Osteocyte (in vitro differentiated cells): ENCODE data around the gene SLC17A6. TPM values are rescaled to one million over a fixed set of nuclear protein-coding genes. Genes with fewer than 3 reads are reported as not detected.
A peak's percentile ranks its signal among the peaks of the same experiment; 100 is the strongest.

ENCODE experiments used
- DNase-seq: peaks from one replicate; pipeline ENCODE4 v3.0.0; 2021; ENCODE audit warnings: mixed read lengths; ENCODE audit not compliant: unreplicated experiment; ENCODE audit errors: extremely low spot score
- H3K27ac Mint-ChIP-seq: one replicate; pipeline ENCODE4 v1.8.0; 2021; ENCODE audit warnings: mild to moderate bottlenecking, mixed read lengths; ENCODE audit not compliant: unreplicated experiment
- H3K27me3 Mint-ChIP-seq: one replicate; pipeline ENCODE4 v1.8.0; 2021; ENCODE audit warnings: mixed read lengths; ENCODE audit not compliant: unreplicated experiment
- H3K36me3 Mint-ChIP-seq: one replicate; pipeline ENCODE4 v1.8.0; 2021; ENCODE audit warnings: mixed read lengths; ENCODE audit not compliant: unreplicated experiment
- H3K4me1 Mint-ChIP-seq: one replicate; pipeline ENCODE4 v1.8.0; 2021; ENCODE audit warnings: mixed read lengths; ENCODE audit not compliant: unreplicated experiment
- H3K4me3 Mint-ChIP-seq: one replicate; pipeline ENCODE4 v1.8.0; 2021; ENCODE audit warnings: mild to moderate bottlenecking, moderate library complexity, mixed read lengths; ENCODE audit not compliant: unreplicated experiment
- H3K9me3 Mint-ChIP-seq: one replicate; pipeline ENCODE4 v1.8.0; 2021; ENCODE audit warnings: mixed read lengths; ENCODE audit not compliant: unreplicated experiment
- CTCF ChIP-seq: fragments of 200-600 bp; sonication (generic); IDR thresholded peaks from 2 replicates; pipeline ENCODE4 v1.5.0; 2021; ENCODE audit warnings: antibody characterized with exemption, mild to moderate bottlenecking, moderate library complexity
- total RNA-seq: library from RNA; stranded (reverse); gene quantifications from 2 replicates; pipeline ENCODE4 v1.2.1, GENCODE V29; 2021

Gene SLC17A6
- total RNA-seq, 1 donor from 2014 or later: not detected

GRCh38 chr11:22407921-22408320, 69.7 kb downstream of the SLC17A6 start:
- no peak overlapping the region for H3K27ac Mint-ChIP-seq
- H3K4me3 Mint-ChIP-seq: no peak overlapping the region
- TF ChIP-seq CTCF: no peak
- H3K27me3 Mint-ChIP-seq: peaks cover 12% of the 10 kb centered on the region
- no peaks in the 10 kb centered on the region for H3K36me3 Mint-ChIP-seq
- no peaks in the 10 kb centered on the region for H3K9me3 Mint-ChIP-seq
- no peak for DNase-seq
- H3K4me1 Mint-ChIP-seq: no peaks in the 10 kb centered on the region

GRCh38 chr11:22415476-22415875, 77.3 kb downstream of the SLC17A6 start:
- H3K4me1 Mint-ChIP-seq: no peaks in the 10 kb centered on the region

GRCh38 chr11:22416462-22416861, 78.3 kb downstream of the SLC17A6 start:
- Mint-ChIP-seq H3K27me3 (peaks cover 3% of the 10 kb centered on the region), H3K36me3 (no peaks in the 10 kb centered on the region), H3K9me3 (no peaks in the 10 kb centered on the region), H3K27ac (no peak overlapping the region), H3K4me3 (no peak overlapping the region), H3K4me1 (no peaks in the 10 kb centered on the region)
- TF ChIP-seq CTCF: no peak
- no peak for DNase-seq

More at GRCh38 chr11:22415476-22415875, 77.3 kb downstream of the SLC17A6 start:
- Mint-ChIP-seq H3K27me3 (peaks cover 3% of the 10 kb centered on the region), H3K36me3 (no peaks in the 10 kb centered on the region), H3K9me3 (no peaks in the 10 kb centered on the region), H3K4me3 (no peak overlapping the region), H3K27ac (no peak overlapping the region)
- no peak for DNase-seq
- no peak for TF ChIP-seq CTCF

- no peak overlapping the region for H3K4me3 Mint-ChIP-seq
- no peaks in the 10 kb centered on the region for H3K36me3 Mint-ChIP-seq
- no peak overlapping the region for H3K27ac Mint-ChIP-seq
- H3K4me1 Mint-ChIP-seq: no peaks in the 10 kb centered on the region
- peak; percentile 41 for TF ChIP-seq CTCF
- DNase-seq: no peak
- no peaks in the 10 kb centered on the region for H3K27me3 Mint-ChIP-seq
- H3K9me3 Mint-ChIP-seq: peaks cover 4% of the 10 kb centered on the region
Observed at GRCh38 chr11:22426915-22427314, 88.7 kb downstream of the SLC17A6 start.

Other genes with a start within 250 kb of the SLC17A6 start
- gene ANO5, start 145.3 kb upstream of the SLC17A6 start, total RNA-seq: not detected in 2 replicates